Stimulated activated naive CD8-positive, alpha-beta T cell treated with anti-CD3 and anti-CD28 coated beads, Interleukin-15, Interleukin-2, amounts not matched to agents 100 U/mL and 50 U/mL, for 24 hours (primary cell): ENCODE data around the gene GDF15.
"Not testable (repeated sequence)": the region's sequence is repeated elsewhere in the genome, so short reads cannot be mapped to it uniquely, and the experiment has no call there.

Source experiments
- ATAC-seq: fragments of 150-1000 bp; cut with Tn5 transposase; one replicate; pipeline ENCODE4 v1.10.0; 2021
- DNase-seq: peaks from one replicate; pipeline ENCODE4 v3.0.0; 2021

Gene GDF15

DNA sequence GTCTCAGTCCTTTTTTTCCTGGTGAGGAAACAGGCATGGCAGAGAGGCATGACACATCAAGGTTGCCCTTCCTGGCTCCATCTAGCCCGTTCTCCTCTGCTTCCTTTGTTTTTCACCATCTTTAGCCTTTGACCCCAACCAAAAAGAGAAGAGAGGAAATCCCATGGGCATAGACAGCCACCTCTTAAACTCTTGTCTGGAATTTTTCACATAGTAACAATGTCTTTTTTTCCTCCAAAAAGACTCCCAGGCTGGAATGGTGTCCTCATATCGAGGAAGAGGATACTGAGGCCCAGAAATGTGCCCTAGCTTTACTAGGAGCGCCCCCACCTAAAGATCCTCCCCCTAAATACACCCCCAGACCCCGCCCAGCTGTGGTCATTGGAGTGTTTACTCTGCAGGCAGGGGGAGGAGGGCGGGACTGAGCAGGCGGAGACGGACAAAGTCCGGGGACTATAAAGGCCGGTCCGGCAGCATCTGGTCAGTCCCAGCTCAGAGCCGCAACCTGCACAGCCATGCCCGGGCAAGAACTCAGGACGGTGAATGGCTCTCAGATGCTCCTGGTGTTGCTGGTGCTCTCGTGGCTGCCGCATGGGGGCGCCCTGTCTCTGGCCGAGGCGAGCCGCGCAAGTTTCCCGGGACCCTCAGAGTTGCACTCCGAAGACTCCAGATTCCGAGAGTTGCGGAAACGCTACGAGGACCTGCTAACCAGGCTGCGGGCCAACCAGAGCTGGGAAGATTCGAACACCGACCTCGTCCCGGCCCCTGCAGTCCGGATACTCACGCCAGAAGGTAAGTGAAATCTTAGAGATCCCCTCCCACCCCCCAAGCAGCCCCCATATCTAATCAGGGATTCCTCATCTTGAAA is at the start of gene GDF15:
Gene GDF15 (plus strand): TSS at position 484 of the 868 bp plus-strand sequence. CDS start 32 bp downstream, at position 516.
- DNase-seq (peak; percentile 64), ATAC-seq (no peak)

- ATAC-seq, result no peak
- no peak for DNase-seq
Measured at GRCh38 chr19:18338541-18338940, 47.4 kb upstream of the GDF15 start.

DNA sequence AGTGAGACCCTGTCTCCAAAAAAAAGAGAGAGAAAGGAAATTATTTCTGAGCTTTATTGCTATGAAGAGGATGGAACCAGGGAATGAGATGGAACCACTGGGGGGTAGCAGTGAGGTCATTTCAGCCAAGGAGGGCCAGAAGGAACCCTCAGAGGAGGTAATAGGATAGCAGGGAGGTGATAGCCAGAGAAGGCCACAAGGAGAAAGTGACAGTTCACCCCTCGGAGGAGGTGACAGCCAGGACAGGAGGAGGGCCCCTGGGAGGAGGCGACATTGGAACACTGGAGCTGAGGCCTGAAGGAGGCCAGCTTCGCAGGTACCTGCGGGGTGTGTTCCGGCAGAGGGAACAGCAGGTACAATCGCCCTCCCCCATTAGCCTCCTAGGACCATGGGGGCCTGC is 46.2 kb upstream of the GDF15 start:
- no peak for DNase-seq
- ATAC-seq, result no peak

GRCh38 chr19:18340190-18340989 is 45.6 kb upstream of the GDF15 start, which contains the start of gene PGPEP1:
TSS of gene PGPEP1 (plus strand) at chr19:18340598. CDS start at chr19:18340682, 84 bp downstream.
- ATAC-seq (peak; percentile 61), DNase-seq (peak; percentile 81)

DNA sequence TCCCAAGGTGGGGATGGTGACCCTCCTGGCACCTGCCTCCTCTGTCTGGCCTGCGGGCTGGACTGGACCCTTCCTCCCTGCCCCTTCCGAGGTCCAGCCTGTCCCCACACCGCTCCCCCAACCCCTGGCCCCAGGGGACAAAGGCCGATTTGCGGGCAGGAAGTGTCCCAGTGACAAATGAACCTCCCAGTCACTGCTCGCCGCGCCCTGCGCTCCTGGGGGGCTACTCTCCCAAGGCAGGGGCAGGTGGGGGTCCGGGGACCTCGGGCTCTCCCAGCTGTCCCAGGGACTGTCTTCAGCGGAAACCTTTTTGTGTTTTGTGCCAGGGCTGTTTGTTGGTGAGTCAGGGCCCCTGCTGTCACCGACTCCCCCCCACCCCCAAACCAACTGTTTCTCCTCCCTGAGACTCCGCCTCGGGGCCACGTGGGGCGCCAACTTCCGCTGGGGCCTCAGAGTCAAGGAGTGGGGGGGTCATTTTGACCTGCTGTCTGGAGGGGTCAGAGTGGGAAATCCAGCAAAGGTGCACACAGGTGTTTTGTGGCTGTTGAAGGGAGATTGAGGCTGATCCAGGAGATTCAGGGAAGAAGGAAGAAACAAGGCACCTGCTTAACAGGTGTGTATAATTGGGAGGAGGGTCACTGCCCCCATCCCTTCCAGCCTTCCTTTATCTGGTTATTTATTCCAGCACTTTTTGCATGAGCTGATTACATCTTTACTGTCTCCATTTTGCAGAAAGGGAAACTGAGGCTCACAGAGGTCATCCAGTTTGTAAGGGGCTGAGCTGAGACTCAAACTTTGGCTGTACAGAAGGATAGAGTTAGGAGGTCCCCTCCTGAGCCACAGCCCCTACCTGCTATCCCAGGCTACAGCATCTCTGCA is 44.7 kb upstream of the GDF15 start:
- ATAC-seq (peak; percentile 80), DNase-seq (peak; percentile 81)

DNA sequence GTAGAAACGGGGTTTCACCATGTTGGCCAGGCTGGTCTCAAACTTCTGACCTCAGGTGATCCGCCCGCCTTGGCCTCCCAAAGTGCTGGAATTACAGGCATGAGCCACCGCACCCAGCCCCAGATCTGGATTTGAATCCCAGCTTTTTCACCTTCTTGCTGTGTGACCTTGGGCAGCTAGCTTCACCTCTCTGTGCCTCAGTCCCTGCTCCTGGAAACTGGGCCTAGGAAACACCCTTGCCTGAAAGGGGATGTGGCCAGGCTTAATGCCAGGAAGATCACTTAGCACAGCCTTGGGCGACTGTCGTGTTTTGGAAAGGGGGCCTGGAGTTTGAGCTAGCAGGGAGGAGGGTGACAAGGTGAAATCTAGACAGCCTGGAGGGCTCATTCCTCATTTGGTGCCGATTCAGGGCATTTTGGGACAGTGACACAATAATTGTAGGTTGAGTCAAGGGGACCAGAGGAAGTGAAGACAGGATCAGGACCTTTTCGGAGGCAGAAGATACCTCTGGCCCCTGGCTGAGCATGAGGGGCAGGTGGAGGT is 43.8 kb upstream of the GDF15 start:
- DNase-seq, result no peak
- no peak for ATAC-seq

DNA sequence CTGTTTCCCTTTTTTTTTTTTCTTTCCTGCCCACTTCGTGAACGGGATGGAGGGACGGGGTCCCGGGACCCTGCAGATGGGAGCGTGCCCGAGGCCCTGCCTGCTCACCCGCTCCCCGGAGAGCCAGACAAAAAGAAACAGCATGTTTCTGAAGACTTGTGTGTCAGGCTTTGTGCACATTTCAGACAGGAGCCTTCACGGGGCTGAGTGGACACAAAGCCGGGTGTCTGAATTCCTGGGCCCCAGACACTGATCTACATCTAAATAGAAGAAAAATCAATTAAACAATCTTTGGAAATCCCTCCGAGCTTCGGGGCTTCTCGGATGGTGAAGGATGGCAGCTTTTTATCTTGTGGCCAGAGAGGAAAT is 41.4 kb upstream of the GDF15 start:
- no peak for ATAC-seq

DNA sequence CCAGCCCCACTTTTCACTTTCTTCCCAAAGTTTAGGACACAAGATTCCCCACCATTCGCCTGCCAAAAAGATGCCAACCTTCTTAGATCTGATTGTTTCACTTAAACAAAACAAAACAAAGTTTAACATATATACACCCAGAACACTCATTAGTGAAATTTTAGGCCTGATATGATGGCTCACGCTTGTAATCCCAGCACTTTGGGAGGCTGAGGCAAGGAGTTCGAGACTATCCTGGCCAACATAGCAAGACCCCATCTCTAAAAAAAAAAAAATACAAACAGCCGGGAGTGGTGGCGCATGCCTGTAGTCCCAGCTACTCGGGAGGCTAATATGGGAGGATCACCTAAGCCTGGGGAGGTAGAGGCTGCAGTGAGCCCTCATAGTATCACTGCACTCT is 40.7 kb upstream of the GDF15 start:
- ATAC-seq (no peak), DNase-seq (no peak)

More for the DNA sequence above, 41.4 kb upstream of the GDF15 start:
- no peak for DNase-seq

- no peak for DNase-seq
Measured at GRCh38 chr19:18346091-18346490, 39.9 kb upstream of the GDF15 start.

DNA sequence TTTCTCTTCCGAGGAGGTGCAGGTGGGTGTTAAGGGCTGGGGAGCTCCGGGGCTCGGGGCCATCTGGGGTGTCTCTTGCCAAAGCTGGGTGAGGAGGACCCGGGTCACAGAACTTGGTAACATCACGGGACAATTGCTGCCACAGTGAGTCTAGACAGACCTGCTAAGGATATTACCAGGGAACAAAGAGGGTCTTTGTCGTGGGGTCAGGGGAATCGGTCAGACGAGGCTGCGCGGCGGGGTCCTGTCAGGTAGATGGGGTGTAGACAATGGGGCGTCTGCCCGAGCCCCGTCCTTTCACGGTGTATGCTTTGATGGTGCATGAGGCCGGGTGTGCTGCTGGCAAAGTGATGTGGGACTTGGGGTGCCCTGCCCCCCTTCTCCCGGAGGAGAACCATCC is 37.8 kb upstream of the GDF15 start:
- no peak for ATAC-seq
- DNase-seq, result no peak

More at GRCh38 chr19:18346091-18346490, 39.9 kb upstream of the GDF15 start:
- ATAC-seq, result no peak

GRCh38 chr19:18348818-18349339 is 37.1 kb upstream of the GDF15 start:
- not testable (repeated sequence) for ATAC-seq, DNase-seq

DNA sequence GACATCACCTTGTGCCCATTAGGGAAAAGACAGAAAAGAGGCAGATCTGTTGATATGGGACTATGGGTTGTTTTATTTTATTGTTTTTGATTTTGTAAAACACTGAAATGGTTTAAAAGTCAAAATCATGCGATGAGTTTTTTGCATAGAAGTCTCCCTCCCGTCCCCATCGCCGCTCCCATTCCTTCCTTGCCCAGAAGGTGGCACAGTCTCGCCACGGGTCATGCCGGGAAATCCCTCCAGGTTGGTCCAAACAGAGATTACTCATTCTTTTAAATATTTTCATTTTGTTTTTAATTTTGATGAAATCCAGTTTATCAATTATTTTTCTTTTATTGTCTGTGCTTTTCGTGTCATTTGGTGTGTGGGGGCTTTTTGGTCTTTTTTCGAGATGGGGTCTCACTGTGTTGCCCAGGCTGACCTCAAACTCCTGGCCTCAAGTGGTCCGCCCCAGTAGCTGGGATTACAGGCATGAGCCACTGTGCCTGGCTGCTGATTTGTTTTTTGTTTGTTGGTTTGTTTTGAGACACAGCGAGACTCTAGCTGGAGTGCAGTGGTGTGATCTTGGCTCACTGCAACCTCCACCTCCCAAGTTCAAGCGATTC is 36.3 kb upstream of the GDF15 start:
- DNase-seq, result peak; percentile 69
- ATAC-seq, result peak; percentile 43

DNA sequence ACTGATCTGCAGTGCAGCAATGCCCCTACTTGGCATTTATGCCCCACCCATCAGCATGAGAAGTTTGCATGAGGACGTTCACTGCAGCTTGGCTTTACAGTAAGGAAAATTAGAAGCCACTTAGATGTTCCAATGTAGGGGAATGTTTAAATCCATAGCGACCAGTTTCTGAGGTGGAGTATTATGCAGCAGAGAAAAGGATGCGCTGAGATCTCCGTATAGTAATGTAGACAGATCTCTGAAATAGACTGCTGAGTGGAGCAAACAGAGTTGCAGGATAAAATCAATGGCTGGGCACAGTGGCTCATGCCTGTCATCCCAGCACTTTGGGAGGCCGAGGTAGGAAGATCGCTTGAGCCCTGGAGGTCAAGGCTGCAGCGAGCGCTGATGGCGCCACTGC is 35.5 kb upstream of the GDF15 start:
- DNase-seq, result no peak
- no peak for ATAC-seq

GRCh38 chr19:18351544-18351943 is 34.4 kb upstream of the GDF15 start:
- ATAC-seq, result no peak
- no peak for DNase-seq

DNA sequence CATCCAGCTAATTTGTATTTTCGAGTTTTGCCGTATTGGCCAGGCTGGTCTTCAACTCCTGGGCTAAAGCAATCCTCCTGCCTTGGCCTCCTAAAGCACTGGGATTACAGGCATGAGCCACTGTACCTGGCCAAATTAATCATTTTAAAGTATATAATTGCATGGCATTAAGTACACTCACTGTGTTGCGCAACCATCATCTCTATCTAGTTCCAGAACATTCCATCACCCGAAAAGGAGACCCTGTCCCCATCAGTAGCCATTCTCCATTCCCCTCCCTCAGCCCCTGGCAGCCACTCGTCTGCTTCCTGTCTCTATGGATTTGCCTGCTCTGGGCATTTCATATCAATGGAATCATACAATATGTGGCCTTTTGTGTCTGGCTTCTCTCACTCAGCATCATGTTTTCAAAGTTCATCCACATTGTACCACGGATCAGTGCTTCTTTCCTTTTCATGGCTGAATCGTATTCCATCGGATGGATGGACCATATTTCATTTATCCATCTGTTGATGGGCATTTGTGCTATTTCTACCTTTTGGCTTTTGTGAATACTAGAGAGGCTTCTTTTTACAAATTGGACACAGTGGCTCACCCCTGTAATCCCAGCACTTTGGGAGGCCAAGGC is 32.5 kb upstream of the GDF15 start:
- DNase-seq (no peak), ATAC-seq (no peak)

GRCh38 chr19:18354743-18355142 is 31.2 kb upstream of the GDF15 start:
- not testable (repeated sequence) for DNase-seq, ATAC-seq

DNA sequence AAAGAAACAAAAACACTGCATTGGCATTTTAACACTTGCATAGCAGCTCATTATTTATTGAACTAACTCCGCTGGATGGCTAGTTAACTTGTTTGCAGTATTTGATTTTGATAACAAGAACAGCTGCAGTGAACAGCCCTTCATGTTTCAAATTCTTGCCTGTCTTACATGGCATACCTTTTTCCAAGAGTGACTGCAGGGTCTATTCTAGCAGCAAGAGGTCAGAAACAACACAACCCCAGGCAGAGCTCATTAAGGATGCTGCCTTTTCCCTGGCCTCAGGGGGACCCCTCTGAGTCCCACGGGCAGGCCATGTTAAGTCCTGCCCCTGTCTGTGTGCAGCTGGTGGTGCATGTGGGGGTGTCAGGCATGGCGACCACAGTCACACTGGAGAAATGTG is 28.9 kb upstream of the GDF15 start:
- no peak for ATAC-seq
- DNase-seq, result no peak

- ATAC-seq, result no peak
- DNase-seq, result no peak
Measured at GRCh38 chr19:18361646-18362045, 24.3 kb upstream of the GDF15 start.

DNA sequence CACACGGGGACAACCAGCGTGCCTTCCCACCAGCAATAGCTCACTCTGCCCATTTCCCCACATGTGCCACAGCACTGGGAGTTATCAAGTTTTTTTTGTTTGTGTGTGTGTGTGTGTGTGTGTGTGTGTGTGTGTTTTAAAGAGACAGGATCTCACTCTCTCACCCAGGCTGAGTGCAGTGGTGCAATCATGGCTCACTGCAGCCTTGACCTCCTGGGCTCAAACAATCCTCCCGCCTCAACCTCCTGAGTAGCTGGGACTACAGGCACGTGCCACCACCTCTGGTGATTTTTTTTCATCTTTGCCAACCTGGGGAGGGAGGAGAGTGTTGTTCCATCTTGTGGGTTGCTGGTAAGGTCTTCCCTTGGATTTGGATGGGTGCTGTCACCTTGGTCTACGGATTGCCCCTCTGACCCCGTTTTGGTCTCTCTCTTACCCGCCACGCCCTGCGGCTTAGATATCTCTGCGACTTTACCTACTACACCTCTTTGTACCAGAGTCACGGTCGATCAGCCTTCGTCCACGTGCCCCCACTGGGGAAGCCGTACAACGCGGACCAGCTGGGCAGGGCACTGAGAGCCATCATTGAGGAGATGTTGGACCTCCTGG is 22.9 kb upstream of the GDF15 start:
- ATAC-seq (no peak), DNase-seq (no peak)

- DNase-seq (no peak), ATAC-seq (no peak)
Measured at GRCh38 chr19:18363787-18364186, 22.2 kb upstream of the GDF15 start.
